A673 (cell line): ENCODE results near the gene ANKRD11.

Source experiments
- CTCF ChIP-seq: fragments of 300-800, 200-600 bp; sonication (generic); conservative IDR thresholded peaks from 2 replicates; pipeline ENCODE4 v1.5.1; 2017; ENCODE audit warnings: low read depth, mild to moderate bottlenecking, antibody characterized with exemption, low read length, moderate library complexity, mixed read lengths
- EZH2 ChIP-seq: fragments of 200-600 bp; sonication (generic); IDR thresholded peaks from 2 replicates; pipeline ENCODE4 v1.6.1; 2017; ENCODE audit warnings: borderline replicate concordance, low read depth, mild to moderate bottlenecking, mixed read lengths, antibody characterized with exemption, low read length; ENCODE audit not compliant: poor library complexity, severe bottlenecking

- TF ChIP-seq CTCF, result no peak
- TF ChIP-seq EZH2, result no peak
Observed at GRCh38 chr16:89489040-89489897, 1.1 kb downstream of the ANKRD11 start.
